DMS114 treated with DMSO at 0.1 percent for 48 hours (cell line): ENCODE results near the gene FAP.

Source experiments
- DNase-seq: peaks from one replicate; lab custom pipeline; 2025; ENCODE audit not compliant: unreplicated experiment; lab: John Stamatoyannopoulos, UW

FAP gene

DNA sequence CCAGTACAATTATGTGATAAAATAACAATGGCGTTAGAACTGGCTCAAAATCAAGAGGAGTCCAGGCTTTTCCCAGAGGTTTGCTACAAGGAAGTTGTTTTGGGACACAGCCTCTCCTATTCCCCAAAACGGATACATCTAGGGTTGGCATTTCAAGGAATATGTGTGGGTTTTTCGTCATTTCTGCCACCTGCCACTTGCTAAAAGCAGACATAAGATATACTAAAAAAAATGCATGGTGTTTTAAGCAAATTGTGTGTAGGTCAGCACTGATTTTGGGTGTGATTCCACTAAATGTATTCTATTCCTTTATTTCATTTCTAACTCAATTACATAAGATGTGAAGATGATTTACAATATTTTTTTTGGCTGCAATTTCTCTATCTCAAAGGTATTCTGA, 54.8 kb downstream of the FAP start:
- no peak for DNase-seq

DNA sequence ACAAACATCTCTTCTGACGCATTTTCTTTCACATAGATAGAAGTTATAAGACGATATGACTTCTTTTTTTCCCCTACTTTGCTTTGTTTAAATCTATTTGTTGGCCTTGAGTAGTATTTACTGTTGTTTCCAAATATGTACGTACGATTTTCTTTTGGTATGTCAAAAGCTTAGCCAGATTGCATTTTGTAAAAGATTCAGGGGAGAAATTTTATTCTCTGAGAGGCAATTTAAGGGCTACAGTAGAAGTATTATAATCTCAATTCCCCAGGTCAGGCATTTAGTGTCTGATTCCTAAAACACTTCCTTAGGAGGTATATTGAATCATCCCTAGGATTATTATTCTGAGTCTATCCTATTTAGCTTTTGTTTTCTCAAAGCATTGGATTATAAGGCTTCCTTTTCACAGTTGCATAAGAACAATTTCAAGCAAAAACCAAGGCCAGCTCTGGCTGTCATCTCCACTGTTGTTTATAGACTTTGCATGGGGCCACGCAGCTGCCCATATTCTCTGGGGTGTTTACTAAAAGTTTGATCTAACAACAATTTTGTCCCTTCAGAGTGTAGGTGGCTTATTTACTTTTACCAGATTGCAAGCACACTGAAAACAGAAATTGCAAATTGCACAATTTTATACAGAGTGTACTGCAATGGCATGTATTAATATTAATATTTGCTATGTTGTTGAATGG, 57.6 kb downstream of the FAP start:
- DNase-seq, result no peak

DNA sequence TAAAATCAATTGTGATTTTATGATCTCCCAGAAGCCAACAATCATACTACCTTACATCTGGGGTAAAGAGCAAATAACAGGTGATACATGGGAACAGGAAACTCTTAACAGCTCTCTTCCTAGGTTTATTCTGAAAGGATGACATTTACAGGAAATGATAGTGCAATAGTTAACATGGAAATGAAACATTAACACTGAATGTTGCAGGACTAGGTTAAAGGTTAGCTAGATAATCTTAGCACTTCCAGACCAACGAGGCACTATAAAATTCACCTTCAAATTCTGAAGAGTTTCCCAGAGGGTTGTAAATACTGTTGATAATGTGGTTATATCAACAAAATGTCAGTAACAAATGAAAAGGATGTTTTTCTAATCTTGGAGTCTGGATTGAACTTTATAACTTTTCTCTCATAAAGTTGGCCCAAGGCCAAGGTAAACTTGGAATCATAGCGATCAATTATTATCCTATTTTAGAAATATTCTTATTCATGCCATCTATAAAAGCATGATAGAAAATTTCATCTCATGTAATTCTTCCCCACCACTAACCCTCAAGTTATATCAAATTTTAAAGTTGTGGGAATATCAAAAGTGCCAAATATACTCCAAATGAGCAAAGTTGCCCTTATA, 58.3 kb downstream of the FAP start:
- DNase-seq, result no peak

DNA sequence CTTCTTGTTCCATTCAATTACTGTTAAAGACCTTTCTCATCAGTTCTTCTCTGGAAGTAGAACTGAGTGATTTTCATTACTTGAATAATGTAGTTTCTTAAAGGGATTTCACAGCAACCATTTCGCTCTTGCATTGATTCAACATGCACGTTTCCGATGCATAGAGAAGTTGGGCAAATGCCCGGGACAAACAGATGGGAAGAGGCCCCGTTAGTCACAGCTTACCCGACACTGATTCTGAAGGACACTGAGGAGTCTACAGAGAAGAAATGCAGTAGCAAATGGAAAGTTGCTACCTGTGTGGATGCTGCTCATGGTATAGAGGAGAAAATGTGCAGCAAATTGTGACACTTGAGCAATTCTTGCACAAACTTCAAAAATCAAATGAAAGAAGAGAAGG, 58.9 kb downstream of the FAP start:
- DNase-seq, result no peak

DNA sequence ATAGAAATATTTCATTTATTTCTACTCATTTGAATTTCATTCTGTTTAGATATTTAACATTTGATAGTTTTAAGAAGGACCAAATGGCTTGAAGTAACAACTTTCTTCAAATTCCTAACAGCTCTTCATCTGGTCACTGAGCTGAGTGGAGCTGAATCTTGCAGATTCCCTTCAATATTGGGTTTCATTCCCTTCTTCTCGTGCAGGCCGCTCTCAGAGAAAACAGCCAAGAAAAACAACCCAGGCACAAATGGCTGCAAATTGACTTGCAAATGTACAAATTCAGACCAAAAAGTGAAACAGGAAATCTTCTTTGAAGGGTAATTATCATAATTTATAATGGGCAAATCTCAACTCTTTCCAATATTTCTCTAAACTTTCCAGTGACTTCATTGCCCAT, 60.9 kb downstream of the FAP start:
- no peak for DNase-seq

DNA sequence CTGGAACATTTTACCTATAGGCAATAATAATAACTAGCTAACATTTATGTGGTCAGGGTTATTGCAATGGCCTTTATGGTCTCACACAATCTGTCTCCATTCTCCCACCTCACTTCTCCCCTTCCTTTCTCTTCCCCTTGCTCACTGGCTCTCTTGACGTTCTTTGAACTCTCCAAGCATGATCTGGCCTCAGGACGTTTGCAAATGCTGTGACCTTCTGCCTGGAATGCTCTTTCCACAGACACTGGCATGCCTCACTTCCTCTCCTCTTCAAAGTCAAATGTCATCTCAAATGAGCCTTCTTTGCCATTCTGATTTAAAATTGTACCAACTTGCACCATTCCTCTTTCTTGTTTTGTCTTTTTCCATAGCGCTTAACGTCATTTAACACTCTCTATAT, 65.9 kb downstream of the FAP start:
- no peak for DNase-seq

DNA sequence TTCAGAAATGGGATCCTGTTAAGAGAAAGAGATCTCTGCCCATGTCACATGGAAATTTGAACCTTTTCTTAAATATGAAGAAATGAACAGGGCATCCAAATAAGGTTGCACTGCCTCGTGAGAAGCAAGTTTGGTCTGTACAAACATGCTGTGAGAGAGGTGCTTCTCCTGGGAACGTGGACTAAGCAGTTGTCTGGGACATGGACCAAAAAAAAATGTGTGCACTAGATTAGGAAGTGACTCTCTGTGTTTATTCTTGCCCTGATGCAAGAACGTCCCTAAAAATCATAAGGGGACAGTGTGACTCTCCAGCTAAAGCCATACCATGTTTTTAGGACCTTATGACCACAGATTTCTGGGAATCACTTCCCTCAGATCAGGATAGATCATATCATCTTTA, 67.5 kb downstream of the FAP start:
- DNase-seq, result no peak

DNA sequence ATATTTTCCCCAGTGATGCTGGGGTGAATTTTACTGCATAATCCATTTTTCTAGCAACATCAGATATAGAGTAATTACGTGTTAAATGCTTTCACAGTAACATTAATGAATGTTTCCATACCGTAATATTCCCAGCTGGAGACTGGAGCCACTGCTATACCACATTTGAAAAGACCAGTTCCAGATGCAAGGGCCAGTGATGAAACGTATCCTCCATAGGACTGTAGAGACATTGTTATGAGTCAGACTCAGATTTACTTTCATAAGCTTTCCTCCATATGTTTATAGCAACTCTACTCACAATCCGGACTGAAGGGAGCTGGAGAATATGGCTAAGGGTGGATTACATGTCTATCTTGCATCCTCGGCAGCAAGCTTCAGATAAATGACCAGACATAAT, 68.5 kb downstream of the FAP start:
- DNase-seq, result no peak

DNA sequence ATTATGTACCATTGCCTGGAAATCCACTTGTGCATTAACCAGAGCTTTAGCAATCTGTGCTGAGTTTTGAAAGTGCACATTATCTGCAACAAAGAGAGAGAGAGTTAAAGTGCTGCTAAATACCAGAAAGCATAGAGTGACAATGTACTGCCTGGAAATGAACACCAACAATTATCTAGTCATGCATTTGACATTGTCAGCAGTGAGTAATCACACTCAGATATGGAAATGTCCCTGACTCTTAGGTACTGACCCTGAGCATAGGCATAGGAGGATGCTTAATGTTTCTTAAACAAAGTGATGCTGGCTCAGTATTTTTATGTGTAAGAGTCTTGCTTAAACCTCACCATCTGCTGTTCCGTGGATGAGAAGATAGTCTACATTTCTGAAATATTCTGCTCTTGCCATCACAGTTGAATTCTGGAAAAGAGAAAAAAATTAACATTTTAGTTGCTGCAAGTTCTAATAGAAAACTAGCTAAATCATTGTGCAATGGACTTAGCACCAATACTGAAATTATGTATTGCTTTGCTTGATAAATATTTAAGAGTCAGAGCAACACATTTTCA, 70.4 kb downstream of the FAP start:
- no peak for DNase-seq

DNA sequence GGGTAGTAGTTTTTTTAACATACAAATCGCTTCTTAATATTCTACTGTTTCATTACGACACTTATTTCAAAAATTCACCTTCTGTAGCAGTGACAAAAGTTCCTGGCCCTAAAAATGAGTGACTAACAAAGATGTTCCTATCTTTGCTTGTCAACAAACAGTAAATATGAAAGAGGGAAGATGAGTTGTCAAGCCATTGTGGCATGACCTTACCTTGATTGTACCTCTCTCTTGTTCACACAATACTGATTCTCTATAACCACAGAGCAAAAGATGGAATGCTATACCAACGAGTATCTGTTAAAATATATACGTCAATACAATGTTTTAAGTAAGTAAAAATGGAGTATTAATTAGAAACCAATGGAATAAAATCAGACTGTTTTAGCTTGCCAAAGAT, 76.5 kb downstream of the FAP start:
- no peak for DNase-seq

DNA sequence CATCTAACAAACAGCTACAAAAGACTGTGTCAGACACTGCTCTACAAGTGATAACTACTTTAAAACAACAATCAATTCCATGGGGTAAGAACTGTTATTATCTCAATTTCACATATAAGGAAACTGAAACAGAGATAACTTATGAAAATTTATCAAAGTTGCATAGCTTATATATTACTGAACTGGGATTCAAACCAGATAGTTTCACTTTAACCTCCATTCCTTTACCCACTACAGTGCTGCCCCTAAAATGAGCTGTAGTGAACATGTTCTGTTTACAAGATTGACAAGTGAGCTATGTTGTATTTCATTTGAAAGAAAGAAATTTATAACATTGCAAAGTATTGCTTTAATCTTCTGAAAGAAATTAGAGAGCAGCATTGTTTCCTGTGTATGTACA, 77.1 kb downstream of the FAP start:
- no peak for DNase-seq

DNA sequence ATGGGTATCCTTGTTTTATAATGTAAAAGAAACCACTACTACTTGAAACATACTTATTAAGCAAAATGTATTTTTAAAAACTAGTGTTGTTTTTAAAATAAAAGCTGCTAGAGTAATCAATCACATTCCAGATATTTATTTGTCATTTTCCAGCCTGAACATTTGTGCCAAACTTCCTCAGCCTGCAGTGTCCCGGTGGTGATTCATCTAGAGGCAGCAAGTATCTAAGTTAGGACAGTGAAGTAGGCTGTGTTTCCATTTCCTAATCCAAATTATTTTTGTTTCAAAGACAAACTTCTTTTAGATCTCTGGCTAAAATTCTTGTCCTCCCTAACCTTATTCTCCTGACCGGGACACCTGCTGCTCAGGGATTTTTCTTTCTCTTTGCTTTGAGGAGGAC, 78.4 kb downstream of the FAP start:
- DNase-seq, result no peak

DNA sequence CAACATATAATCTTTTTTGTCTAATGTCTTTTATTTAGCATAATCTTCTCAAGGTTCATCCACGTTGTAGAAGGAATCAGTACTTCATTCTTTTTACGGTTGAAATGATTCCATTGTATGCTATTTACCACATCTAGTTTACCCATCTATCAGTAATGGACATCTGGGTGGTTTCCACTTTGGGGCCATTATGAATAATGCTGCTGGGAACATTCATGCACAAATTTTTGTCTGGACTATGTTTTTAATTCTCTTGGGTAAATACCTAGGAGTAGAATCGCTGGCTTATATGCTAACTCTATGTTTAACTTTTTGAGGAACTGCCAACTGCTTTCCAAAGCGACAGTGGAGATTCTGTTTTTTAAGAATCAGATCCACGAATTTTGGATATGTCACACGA, 83.8 kb downstream of the FAP start:
- DNase-seq, result no peak

DNA sequence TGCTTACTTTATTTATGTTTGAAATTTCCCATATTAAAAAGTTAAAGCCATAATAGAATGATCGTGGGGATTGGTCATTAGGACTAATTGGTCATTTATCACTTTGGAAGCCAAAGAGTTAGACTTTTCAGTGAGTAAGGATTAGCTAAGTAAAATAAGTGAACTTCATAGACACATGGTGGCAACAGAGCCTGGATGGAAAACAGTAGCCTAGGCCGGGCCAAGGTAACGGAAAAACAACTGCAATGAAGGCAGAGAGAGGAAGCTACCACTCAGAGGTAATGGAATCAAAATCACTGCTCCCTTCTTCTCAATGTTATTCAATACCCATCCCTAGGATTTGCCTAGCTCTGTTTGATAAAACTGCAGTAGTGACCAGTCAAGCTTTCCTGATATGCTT, 87.1 kb downstream of the FAP start:
- no peak for DNase-seq

DNA sequence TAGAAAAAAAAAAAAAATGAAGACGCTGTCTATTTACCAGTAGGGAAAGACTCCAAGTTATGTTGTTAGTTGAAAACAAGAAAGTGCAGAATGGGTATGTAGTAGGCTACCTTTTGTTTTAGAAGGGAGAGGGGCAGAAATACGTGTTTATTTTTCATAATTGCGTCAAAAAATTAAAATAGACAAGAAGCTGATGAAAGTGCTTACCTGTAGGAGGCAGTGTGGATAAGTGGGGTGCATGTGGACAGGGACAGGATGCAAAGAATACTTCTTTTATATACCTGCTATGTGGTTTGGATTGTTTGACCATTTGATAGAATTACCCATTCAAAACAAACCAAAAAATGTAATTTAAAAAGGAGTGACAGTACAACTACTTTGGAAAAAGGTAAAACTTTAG, 88.2 kb downstream of the FAP start:
- DNase-seq, result no peak

DNA sequence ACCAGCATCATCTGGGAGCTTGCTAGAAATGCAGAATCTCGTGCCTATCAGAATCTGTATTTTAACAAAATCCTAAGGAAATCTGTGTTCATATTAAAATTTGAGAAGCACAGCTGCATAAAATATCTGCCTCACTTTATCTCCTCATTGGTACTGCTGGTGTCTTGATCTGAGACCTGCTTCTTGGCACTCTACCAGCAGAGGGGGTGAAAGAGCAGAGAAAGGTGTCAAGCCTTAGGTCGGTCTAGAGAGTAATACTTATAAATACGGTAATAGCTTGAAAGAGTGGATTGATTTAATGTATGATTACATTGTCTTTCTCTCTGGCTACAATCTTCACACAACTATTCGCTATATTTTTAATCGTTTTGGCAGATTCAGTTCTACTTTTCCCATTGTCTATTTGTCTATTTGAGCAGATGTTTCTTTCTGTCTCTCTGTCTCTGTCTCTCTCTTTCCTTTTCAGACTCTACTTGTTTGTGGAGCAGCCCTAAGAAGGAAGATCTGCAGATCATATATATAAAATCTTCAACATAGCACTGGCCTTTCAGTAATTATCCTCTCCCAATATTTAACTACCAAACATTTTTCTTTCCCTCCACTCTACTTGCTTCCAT, 89.5 kb downstream of the FAP start:
- DNase-seq, result peak; percentile 15

DNA sequence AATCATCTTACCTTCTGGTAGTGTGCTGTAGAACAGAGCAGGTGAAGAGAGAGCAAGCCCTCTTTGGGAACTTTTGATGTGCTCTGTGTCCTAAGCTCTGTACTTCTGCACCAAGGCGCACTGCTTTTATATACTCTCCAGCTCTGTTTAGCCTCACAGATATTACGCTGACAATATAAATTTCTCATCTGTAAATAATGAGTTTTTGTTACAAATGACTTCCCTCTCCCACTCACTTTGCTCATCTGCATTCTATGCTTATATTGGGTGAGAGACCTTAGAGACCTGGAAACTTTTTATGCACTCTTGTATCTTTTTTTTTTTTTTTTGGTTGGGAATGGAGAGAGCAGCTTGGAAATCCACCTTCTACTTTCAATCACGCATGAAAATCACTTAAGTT, 91.1 kb downstream of the FAP start, which contains the start of gene GCG:
TSS of gene GCG (minus strand) at position 101 of the 400 bp plus-strand sequence. CDS start 3,069 bp downstream, outside the sequence.
- DNase-seq, result no peak

DNA sequence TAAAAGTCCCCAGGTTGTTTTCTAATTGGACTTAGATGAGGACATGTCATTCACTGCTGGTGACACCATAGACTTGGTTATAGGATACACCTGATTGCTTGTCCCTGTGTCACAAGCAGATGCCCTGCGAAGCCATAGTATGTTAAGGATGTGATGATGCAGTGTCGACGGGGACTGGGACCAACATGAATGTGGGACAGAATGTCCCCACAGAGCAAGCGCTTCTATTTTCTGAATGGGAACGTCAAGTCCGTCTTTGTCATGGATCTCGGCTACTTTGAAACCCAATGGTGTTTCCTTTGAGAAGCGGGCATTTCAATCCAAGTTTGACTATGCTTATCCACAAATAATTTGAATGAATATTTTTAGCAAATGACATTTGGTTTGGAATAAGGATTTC, 93.3 kb downstream of the FAP start:
- no peak for DNase-seq

DNA sequence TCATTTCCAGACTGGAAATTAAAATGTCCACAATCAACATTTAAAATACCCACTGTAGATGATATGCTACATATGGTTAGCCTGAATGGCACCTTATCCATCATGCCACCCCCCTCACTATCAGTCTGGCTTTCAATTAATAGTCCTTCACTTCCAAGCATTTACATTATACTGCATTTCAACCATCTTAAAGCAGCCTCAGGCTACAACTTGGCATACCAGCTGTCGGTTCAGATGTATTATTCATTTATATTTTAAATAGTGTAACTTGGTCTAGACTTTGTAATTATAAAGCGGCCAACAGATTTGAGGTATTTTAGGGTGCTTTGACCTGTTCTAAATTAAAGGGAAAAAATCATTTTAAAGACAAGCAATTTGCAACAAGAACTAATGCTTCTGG, 93.8 kb downstream of the FAP start:
- DNase-seq, result no peak

DNA sequence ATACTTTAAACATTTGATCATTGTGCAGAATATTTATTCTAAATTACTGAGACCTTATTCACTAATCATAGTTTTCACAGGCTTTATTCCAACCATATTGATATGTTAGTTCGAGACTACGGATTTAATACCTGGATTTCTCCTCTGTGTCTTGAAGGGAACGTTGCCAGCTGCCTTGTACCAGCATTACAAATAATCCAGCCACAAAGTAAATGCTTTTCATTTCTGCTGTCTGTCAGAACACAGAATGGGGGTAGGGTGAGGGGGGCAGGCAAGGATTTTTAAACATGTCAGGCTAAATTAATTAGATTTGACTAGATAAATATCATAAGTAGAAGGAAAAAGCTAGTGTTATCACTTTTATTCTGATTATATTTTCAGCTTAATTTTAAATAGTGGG, 94.3 kb downstream of the FAP start:
- no peak for DNase-seq

DNA sequence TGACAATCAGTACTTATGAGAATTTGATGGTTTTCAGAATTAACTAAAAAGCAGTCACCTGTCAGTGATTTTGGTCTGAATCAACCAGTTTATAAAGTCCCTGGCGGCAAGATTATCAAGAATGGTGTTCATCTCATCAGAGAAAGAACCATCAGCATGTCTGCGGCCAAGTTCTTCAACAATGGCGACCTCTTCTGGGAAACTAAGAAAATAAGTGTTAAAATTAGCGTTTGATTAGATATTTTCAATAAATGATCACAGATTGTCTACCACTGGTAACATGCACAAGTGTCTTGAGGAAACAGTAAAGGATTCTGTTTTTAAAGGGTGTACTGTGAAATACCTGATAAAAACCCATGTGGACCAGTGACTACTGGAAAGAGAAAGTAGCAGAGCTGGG, 99.3 kb downstream of the FAP start:
- no peak for DNase-seq

DNA sequence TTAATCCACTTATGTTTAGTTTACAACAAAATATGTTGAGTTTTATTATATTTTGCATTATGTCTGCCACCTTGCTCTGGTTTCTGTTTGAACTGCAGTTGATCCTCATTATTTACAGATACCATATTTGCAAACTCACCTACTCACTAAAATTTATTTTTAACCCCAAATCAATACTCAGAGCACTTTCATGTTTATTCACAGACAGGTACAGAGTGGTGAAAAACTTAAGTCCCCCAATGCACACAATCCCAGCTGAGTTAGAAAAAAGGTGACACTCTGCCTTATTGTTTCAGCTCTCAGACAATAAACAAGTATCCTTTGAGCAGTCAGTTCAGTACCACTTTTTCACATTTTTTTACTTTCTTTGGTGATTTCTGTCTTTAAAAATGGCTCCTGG, 104.9 kb downstream of the FAP start:
- no peak for DNase-seq
